SW 1271 (cell line): Measurements from ENCODE around the gene STK32C.
"Not testable (repeated sequence)": the region's sequence is repeated elsewhere in the genome, so short reads cannot be mapped to it uniquely, and the experiment has no call there.

Source experiments
- DNase-seq, 2 experiments: peaks; one replicate each; lab custom pipeline; 2025; lab: John Stamatoyannopoulos, UW

STK32C gene

GRCh38 chr10:132301371-132302330 lies 6.1 kb downstream of the STK32C start:
- no peak for DNase-seq

GRCh38 chr10:132300582-132300981 lies 7.2 kb downstream of the STK32C start:
- no peak for DNase-seq

- DNase-seq: no peak
These were observed 8.1 kb downstream of the STK32C start for GRCh38 chr10:132299371-132300336.

- no peak for DNase-seq
These were observed 9.5 kb downstream of the STK32C start for GRCh38 chr10:132298038-132298881.

- no peak for DNase-seq
These were observed 10.2 kb downstream of the STK32C start for GRCh38 chr10:132297526-132297925.

- no peak for DNase-seq
These were observed 10.9 kb downstream of the STK32C start for GRCh38 chr10:132296666-132297443.

GRCh38 chr10:132295481-132295880 lies 12.3 kb downstream of the STK32C start:
- not testable (repeated sequence) for DNase-seq

- DNase-seq: no peak
These were observed 13.0 kb downstream of the STK32C start for GRCh38 chr10:132294561-132295318.

- DNase-seq: no peak
These were observed 13.8 kb downstream of the STK32C start for GRCh38 chr10:132293813-132294520.

GRCh38 chr10:132293201-132293812 lies 14.4 kb downstream of the STK32C start:
- DNase-seq: no peak

- no peak for DNase-seq
These were observed 15.2 kb downstream of the STK32C start for GRCh38 chr10:132292287-132293200.

- DNase-seq: no peak
These were observed 15.9 kb downstream of the STK32C start for GRCh38 chr10:132291826-132292225.

- DNase-seq: no peak
These were observed 17.1 kb downstream of the STK32C start for GRCh38 chr10:132290631-132291030.

- no peak for DNase-seq
These were observed 18.3 kb downstream of the STK32C start for GRCh38 chr10:132289439-132289838.

- no peak for DNase-seq
These were observed 24.0 kb downstream of the STK32C start for GRCh38 chr10:132283604-132284382.

GRCh38 chr10:132282667-132283603 lies 24.8 kb downstream of the STK32C start:
- DNase-seq: no peak
